GM12864 (cell line): ENCODE data around the gene MARCO.

ENCODE experiments used
- DNase-seq: peaks from one replicate; pipeline ENCODE4 v3.0.0-alpha.2; 2011; ENCODE audit warnings: low read depth
- H3K4me3 ChIP-seq: 2 replicates; pipeline ENCODE4 v1.5.1; 2011; ENCODE audit warnings: mild to moderate bottlenecking, low read depth, low read length, control low read depth
- TF ChIP-seq, protein P1 (sequence below): IDR thresholded peaks from 2 replicates; pipeline ENCODE4 v1.5.1; 2011; ENCODE audit warnings: low read depth, mild to moderate bottlenecking, moderate library complexity, low read length, control low read depth, inconsistent platforms; ENCODE audit errors: missing control alignments

MARCO gene

DNA sequence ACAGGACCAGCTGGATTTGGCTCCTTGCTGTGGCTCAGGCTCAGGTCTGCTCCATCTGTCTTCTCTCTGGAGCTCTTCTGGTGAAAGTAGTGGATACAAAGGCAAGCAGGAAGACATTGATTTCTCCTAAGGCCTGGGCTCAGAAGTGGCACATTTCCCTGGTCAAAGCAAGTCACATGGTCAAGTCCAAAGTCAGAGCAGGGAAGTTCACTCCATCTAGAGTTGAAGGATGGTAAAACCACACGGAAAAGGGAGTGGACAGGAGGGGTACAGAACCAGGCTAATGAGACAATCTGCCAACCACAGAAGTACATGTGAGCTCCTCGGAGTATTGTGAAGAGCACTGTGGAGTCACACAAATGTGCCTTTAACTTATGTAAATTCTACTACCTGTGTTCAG is 66.1 kb downstream of the MARCO start:
- TF ChIP-seq, protein P1, sequence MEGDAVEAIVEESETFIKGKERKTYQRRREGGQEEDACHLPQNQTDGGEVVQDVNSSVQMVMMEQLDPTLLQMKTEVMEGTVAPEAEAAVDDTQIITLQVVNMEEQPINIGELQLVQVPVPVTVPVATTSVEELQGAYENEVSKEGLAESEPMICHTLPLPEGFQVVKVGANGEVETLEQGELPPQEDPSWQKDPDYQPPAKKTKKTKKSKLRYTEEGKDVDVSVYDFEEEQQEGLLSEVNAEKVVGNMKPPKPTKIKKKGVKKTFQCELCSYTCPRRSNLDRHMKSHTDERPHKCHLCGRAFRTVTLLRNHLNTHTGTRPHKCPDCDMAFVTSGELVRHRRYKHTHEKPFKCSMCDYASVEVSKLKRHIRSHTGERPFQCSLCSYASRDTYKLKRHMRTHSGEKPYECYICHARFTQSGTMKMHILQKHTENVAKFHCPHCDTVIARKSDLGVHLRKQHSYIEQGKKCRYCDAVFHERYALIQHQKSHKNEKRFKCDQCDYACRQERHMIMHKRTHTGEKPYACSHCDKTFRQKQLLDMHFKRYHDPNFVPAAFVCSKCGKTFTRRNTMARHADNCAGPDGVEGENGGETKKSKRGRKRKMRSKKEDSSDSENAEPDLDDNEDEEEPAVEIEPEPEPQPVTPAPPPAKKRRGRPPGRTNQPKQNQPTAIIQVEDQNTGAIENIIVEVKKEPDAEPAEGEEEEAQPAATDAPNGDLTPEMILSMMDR, result no peak
- no peak overlapping the region for H3K4me3 ChIP-seq
- no peak for DNase-seq

DNA sequence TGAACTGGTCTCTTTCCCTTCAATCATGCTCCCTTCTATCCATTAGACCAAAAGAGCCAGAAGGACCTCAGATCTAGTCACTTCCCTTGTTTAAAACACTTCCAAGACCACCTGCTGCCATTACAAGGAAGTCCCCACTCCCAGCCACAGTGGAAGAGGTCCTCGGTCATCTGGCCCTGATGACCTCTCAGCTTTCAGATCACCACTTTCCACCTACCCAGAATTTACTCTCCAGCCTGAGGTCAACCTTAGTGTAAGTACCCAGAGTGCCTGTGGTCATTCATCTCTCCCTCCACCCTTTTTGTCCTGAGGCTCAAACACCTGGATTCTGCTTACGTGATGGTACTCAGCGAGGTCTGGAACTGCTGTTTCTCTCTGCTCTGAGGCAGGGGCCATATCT is 67.1 kb downstream of the MARCO start:
- TF ChIP-seq, protein P1, result no peak
- DNase-seq, result no peak
- H3K4me3 ChIP-seq, result no peak overlapping the region

DNA sequence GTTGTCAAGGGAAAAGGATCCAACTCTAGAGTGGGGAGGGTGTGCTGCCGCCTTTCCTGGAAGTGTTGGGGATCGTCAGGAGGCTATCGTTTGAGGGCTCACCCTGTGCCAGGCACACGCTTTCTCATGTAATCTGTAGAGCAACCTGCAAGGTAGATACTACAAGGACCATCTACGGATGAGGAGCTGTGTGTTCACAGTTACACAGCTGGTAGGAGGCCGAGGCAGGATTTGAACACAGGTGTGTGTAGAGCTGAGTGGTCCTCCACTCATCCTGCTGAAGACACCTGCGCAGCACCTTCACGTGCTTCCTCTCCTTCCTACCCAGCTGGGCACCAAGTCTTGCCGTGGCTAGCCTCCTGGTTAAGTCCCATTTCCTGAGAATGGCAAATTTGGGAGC is 68.3 kb downstream of the MARCO start:
- TF ChIP-seq, protein P1, result no peak
- H3K4me3 ChIP-seq, result no peak overlapping the region

DNA sequence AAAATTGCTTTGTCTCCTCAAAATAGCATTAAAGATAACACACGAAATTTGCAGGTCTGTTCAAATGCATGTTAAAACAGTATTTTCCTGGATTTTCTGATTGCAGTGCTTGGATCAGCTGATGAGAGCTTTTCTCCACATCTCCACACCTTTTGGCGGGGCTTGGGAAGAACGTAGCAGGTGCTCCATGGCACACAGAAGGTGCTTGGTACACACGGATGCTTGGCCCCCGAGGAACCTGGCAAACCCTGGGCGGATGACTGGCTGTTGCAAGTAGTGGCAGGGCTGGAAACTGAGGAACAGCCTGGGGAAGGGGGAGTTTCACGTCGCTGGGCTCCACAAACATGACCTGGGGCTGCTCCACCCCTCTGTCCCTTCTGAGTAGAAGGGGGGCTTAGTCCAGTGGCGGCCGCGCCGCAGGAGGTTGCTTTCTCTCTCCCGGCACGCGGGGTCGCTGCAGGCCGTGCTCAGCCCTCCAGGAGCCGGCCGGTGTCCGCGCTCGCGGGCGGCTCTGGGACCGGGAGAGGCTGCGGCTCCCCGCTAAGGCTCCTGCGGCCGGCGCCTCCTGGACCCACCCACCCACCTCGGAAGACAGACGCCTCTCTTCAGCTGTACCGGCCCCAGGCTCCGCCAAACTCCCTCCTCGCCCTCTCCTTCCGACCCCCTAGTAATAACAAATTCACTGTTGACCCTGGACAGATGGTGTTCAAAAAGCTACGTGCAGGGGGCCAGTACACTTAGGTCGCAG is 69.3 kb downstream of the MARCO start:
- no peak overlapping the region for H3K4me3 ChIP-seq
- TF ChIP-seq, protein P1, result peak; percentile 38
- no peak for DNase-seq

More for the DNA sequence above, 68.3 kb downstream of the MARCO start:
- DNase-seq, result no peak

DNA sequence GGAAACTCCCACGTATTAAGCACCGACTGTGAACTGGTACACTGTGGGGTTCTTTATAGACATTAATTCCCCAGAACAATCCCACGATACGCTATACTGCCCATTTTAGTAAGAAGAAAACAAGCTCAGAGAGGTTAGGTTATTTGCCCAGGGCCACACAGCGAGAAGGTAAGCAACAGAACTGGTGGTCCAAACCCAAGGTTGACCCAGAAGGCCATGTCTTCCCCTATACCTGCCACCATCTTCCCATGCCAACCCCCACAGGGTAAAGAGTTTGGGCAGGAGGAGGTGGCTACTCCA is 69.9 kb downstream of the MARCO start:
- no peak overlapping the region for H3K4me3 ChIP-seq
- DNase-seq, result no peak
- TF ChIP-seq, protein P1, result no peak

DNA sequence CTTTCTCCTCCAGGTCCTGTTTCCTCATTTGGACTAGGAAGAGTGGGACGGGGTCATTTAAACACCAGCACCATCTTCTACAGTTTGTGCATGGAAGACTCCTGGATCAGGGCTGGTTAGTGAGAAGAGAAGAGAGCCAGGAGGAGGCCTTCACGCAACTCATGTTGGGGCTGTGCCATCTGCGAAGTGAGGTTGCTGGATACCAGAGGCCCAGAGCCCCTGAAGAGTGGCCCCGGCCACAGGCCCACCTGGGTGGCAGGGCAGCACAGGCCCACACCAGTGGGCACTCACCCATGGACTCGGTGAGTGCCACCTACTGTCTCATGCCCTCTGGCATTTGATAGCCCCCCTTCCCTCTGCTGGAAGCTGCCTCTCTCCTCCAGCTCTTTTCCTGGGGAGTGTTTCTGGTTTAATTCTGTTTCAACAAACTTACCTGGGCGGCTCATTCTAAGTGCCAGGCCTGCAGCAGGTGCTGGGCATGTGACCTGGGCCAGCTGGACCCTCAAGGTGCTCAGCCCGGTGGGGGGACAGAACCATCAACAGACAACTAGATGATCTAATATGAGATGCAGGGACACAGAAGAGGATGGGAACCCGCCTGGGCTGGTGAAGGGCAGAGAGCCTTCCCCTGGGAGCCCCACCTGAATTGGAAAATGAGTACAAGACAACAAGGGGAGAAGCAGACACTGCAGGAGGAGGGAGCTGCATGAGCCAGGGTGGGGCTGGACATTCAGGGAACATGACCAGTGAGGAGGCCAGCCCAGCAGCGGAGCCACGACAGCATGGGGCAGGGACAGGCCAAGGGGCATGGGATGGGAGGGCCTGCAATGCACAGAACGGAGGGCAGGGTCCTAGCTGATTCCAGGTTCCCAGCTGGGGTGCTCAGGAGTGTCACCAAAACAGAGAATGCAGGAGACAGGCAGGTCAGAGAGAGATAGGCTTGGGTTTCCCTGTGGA is 70.6 kb downstream of the MARCO start:
- TF ChIP-seq, protein P1, result no peak
- DNase-seq, result no peak
- no peak overlapping the region for H3K4me3 ChIP-seq
